GF-D8 (cell line): ENCODE results near the gene AP4B1.
A peak's percentile ranks its signal among the peaks of the same experiment; 100 is the strongest.

Experiments
- DNase-seq: peaks from one replicate; lab custom pipeline; 2025; lab: John Stamatoyannopoulos, UW

AP4B1 gene

DNA sequence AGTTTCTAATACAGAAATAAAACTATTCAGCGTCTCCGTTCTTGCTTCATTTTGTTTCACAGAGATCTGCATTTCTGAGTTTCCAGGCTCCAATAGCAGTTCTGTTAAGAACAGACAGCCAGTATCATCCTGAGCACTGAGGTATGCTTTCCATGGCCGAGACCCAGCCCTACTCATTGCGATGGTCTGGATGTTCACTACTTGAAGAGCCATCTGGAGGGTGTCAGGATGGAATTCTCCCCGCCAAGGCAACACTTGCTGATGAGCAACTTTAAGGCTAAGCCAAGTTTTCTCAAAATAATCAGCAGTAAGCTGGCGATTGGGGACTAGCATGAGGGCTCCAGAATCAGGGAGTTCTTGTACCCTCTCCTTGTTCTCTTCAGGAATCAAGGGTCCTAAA lies 9.5 kb downstream of the AP4B1 start:
- DNase-seq, result no peak

DNA sequence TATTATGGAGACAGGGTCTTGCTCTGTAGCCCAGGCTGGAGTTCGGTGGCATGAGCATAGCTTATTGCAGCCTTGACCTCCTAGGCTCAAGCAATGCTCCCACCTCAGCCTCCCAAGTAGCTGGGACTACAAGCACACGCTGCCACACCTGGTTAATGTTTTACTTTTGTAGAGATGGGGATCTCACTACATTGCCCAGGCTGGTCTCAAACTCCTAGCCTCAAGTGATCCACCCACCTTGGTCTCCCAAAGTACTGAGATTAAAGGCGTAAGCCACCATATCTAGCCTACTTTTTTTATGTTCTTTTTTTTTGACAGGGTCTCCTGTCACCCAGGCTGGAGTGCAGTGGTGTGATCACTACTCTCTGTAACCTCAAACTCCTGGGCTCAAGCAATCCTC lies 11.3 kb downstream of the AP4B1 start:
- DNase-seq, result no peak

DNA sequence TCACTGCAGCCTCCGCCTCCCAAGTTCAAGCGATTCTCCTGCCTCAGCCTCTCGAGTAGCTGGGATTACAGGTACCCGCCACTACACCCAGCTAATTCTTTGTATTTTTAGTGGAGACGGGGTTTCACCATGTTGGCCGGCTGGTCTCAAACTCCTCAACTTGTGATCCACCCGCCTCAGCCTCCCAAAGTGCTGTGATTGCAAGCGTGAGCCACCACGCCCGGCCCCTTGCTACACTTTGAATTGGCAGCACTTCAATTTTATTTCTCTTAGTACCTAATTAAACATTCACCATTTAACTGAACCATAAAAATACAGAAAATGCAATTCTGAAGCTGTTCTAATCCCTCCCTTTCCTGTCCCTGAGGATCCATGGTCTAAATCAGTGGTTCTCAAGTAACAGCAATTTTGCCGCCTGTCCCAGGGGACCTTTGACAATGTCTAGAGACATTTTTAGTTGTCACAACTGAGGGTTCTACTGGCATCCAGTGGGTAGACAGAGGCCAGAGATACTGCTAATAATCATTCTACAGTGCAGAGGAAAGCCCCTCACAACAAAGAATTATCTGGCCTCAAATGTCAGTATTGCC lies 12.9 kb downstream of the AP4B1 start:
- no peak for DNase-seq

DNA sequence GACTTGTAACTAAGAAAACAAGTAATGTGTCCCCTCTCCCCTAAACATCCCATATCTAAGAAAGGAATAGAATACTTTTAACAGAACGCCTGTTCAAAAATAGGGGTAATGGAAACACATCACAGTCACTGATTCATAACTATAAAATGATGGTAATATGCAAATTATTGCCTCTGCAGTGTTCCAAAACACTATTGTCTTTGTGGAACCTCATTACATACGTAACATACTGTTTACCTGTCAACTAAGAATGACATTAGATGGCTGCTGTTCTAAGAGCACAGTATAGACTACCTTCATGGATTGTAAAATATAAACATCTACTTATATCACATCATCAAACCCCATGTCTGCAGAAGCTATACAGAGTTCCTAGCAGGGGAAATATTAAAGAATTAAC lies 13.8 kb downstream of the AP4B1 start:
- no peak for DNase-seq

DNA sequence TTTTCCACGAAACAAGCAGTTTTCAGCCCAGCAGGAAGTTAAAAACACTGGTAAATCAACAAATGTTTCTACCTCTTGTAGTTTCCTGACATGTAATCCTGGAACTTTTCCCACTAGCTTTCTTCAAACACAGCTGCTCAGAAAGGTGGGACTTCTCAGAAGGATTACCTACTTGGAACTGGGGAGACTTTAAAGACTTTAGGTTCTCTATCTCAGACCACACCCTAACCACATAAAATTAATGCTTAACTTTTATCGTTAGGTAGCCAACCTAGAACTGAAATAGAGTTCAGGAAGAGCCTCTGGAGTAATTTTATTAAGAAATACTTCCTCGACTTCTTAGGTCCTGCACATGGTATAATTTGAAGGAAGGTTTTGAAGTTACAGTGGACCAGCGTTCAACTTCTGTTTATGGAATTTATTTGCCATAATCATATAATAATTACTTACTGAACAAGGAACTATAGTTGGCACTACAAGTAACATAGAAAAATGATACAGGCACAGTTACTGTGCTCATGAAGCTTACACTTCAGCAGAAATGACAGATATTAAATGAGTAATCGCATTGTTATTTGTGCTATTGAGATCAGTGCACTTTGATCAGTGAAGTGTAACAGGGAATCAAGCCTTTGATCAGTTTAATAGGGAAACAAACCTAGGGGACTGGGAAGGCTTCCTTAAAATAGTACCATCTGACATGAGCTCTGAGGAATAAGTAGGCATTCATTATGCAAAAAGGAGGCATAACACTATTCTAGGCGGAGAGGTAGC lies 17.0 kb downstream of the AP4B1 start, which contains the start of gene BCL2L15:
Gene BCL2L15 (minus strand): TSS at position 180 of the 774 bp plus-strand sequence. CDS start 206 bp downstream, outside the sequence.
- no peak for DNase-seq

DNA sequence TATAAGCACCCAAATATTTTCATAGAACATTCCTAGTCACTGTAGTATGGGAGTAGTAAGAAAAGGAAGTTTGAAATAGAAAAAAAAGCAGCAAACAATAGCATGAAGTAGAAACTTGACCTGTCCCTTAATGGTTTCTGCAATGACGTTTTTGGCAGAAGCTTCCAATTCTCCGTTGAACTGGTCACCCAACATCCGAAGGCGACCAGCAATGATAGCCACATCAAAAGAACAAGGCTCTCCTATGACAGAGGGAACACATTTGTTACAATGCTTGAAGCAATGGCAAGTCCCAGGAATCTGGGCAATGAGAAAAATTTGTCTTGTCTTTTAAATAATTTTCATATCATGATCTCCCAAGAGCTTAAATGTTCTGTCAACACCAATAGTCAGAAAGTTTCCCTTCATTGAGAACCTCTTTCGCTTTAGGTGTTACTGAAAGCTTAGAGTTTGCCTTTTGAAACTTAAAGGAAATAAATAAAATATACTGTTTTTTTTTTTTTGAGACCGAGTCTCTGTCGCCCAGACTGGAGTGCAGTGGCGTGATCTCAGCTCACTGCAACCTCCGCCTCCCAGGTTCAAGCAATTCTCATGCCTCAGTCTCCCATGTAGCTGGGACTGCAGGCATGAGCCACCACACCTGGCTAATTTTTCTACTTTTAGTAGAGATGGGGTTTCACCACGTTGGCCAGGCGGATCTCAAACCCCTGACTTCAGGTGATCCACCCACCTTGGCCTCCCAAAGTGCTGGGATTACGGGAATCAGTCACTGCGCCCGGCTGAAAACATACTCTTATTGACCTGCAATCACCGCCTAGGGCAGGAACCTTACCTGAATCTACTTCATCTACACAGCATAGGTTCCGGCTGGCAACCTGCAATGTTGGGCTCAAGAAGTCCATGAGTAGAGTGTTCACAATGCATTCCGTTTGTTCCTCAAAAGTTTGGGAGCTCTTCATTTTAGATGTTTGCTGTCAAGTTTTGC lies 17.9 kb downstream of the AP4B1 start:
- no peak for DNase-seq

DNA sequence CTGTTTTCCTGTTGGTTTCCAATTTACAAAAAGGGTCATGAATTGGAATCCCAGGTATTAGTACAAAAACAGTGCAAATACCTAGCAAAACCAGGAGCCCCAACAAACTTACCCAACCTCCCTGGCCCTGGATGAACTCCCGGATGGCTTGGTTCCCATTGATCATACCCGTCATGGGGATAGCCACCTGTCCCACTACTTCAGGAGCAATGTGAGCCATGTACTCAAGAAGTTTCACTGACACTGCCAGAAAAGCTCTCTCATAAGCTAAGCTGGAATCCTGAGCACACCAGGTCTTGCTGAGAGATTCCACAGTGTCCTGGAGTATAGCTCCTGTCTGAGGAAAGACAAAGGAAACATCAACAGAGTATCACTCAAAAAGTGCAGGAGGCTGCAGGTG lies 22.9 kb downstream of the AP4B1 start:
- no peak for DNase-seq

DNA sequence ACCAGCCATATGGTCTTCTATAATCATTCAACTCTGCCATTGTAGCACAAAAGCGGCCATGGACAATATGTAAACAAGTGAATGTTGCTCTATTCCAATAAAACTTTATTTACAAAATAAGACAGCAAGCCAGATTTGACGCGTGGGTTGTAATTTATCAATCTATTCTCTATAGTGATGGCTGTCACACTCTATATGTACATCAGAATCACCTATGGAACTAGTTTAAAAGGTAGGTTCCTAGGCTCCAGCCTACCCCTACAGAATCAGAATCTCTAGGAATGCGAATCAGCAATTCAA lies 24.9 kb downstream of the AP4B1 start:
- DNase-seq, result no peak

DNA sequence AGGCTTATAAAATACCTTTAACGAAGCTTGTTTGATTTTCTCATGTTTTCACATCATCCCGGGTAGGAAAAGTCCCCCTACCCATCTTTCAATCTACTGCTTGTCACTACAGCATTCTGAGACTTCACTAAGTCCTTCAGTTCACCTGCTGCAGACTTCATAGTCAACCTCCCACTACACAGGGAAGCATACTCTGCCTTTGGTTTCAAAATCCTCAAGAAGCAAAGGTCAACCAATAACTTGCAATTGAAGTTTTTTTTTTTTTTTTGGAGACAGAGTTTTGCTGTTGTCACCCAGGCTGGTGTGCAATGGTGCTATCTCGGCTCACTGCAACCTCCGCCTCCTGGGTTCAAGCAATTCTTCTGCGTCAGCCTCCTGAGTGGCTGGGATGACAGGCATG lies 28.4 kb downstream of the AP4B1 start:
- DNase-seq, result no peak

DNA sequence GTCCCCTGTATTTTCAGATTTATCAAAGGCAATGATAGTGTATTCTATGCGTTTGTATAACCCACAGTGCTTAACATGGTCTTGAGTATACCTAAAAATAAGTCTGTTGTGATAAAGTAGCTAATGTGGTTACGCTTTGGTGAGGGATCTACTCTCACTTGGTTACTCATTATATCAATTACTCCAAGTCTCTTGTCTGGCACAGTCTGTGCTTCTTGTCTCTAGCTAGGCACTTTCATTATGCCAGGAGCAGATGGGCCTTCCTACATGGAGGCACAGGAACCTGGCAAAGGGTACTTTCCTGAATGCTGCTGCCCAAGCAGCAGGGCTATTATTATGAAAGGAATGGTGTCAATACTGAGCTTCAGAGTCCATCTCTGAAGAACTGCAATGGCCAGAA lies 28.9 kb downstream of the AP4B1 start:
- no peak for DNase-seq

DNA sequence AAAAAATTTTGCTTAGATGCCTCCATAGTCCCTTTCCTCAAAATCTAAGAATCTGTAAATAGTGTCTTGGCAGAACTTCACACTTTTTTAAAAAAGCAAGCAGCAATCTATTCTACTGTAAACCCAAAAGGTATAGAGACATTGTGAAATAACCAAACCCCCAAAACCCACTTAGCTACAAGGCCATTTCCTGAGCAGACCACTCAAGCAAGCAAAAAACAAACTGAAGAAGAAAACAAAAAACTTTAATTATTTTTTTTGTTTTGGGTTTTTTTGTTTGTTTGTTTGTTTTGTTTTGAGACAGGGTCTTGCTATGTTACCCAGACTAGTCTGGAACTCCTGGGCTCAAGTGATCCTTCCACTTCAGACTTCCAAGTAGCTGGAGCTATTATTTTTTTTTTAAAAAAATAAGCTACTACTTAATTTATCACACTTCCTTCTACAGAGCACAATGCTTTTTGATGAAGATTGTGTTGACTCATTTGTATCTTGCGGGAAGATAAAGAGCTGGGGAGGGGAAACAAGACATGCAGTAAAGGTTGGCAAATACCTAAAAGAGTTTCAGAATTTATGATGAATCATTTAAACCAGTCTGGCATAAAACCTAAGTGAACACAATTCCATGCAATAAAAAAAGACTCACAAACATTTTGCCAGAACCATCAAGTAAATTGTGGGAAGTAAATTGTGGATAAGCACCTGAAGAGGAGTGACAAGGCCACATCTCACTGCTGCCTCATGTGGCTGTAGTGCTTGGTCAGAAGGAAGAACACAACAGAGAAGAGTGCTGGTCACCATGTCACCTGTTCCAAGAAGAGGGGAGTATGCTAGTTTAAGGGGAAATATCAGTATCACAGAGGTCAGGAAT lies 30.4 kb downstream of the AP4B1 start:
- DNase-seq, result peak; percentile 49

DNA sequence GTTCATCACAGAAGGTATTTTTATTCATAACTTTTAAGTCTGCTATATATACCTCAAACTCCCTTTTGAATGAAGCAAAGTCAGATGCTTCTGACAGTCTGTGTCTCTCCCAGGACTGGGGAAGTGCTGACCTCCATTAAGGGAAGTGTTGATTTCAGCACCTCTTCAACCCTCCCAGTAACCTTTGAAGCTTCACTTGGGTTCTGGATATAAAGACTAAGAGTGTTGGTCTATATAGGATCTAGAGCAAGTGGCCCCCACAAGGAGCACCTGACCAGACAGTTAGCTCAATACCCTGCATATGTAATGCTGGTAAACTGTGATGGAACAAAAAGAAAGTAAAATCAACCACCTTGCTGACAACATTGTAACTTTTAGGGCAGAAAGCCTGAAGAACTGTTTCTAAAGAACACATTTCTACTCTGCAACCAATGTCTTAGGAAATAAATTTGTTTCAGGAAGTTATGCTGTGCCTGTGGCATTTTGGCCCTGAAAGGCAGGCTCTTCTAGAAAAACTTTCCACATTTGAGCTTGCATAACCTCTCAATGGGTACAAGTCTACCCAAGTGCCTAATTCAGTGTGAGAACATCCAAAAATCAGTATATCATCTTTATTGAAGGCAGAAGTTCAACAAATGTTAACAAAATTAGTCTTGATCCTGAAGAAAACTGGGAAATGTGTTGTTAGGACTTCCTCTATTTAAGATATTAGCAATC lies 32.2 kb downstream of the AP4B1 start:
- peak; percentile 88 for DNase-seq

DNA sequence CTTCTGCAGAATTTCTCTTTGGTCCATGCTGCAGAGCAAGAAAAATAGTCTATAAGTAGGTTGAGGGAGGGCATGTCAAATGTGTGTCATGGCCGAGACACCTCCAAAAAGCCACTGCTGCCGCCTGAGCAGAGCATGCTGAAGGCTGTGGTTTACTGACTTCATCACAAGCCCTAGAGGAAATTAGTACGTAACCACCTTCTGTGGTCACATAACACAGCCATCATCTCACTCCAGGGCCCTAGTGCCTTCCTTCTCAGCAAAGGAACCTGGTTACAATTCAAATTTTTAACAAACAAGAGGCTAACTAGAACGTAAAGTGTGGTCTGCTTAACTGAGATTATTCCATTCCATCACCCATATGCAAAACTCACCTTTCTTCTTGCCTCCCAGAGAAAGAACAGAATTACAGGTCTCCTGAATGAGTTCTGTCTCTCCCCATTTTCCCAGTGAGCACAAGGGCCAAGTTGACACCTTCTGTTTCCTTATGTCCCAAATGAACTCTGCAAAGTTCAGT lies 32.9 kb downstream of the AP4B1 start, which contains the start of gene PTPN22:
Gene PTPN22 (minus strand): TSS at position 116 of the 517 bp plus-strand sequence.
- DNase-seq, result peak; percentile 93

DNA sequence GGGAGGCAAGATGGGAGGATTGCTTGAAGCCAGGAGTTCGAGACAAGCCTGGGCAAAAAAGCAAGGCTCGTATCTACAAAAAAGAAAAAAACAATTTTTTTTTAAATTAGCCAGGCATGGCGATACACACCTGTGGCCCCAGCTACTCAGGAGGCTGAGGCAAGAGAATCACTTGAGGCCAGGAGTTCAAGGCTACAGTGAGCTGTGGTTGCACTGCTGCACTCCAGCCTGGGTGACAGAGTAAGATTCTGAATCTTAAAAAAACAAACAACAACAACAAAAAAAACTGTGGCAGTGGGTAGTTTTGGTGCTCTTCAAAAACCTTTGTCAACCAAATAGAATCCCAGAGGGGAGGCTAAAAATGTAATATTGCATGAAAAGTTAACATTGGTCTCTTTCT lies 33.8 kb downstream of the AP4B1 start:
- DNase-seq, result no peak

DNA sequence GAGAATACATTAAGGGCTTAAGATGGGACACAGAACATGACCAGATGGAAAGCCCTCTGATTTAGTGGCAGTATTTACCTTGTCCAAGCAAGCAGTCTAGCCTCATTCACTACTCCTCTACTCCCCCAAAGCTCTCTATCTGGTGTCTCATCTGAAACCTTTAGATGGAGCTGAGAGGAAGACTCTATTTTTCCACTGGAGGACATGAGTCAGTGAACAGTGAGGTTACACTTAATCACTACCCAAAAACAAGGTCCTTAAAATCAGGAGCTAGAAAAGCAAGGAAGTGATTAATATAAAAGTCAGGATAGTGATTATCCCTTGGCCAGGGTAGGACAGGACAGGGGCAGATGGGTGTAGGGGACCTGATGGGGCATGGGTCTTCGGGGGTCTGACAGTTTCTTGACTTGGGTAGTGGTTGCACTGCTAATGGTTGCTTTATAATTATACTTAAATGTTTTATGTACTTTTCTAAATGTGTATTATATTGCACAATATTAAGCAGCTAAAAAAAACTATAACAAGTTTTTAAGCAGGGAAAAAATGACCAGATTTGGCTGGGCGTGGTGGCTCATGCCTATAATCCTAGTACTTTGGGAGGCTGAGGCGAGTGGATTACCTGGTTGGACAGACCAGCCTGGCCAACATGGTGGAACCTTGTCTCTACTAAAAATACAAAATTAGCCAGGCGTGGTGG lies 36.1 kb downstream of the AP4B1 start:
- DNase-seq, result no peak

DNA sequence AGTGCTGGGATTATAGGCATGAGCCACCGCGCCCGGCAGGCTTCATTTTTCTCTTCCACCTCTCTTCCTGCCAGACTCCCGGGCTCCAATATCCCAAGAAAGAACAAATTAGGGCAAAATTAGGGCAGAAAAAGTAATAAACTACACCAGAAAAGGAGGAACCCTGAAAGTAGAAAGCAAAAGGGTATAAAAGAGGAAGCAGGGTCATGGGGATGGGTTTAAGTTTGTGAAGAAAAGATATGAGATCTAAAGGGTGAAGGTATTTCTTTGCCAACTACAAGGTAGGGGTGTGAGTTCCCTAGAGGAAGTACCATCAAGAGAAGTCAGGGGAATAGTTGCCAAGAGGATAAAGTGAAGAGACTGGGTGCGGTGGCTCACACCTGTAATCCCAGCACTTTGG lies 43.0 kb downstream of the AP4B1 start:
- no peak for DNase-seq

DNA sequence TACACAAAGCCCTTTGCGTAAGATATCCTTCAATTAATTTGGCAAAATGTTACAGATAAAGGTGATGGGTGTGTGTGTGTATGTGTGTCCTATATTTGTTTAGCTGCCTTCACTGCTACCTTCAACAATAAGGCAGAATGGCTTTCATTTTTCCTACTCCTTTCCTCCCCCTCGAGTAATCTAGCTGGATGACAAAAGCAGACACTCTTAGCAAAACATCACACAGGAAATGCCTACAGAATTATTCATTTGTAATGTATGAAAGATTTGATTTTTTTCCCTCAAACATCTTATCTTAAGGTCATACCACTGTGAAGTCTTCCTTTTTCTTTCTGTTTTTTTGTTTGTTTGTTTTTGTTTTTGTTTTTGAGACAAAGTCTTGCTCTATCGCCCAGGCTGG lies 43.7 kb downstream of the AP4B1 start:
- DNase-seq, result no peak

DNA sequence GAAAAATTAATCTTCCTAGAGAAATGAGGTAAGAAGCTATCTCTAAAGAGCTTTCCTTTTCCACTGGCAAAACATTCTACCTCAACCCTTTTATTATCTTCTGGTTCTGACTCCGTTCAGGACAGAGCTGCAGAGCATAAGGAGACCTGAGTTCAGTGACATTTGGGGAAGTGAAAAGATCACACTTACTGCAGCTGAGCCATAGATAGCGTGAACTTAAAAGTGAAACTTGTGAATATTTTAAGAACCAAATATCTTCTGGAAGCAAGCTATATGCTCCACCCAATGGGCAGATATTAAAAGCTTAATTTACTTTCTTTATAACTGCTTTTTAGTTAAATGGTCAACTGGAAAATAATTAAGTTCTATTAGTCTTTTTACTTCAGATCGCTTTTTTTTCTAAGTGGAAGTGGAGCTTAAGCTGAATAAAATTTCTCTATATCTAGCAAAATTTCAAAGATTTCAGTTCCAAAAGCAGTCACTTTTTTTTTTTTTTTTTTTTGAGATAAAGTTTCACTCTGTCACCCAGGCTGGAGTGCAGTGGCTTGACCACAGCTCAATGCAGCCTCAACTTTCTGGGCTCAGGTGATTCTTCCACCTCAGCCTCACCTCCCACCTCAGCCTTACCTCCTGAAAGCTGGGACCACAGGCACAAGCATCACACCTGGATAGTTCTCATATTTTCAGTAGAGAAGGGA lies 45.0 kb downstream of the AP4B1 start:
- DNase-seq, result no peak

DNA sequence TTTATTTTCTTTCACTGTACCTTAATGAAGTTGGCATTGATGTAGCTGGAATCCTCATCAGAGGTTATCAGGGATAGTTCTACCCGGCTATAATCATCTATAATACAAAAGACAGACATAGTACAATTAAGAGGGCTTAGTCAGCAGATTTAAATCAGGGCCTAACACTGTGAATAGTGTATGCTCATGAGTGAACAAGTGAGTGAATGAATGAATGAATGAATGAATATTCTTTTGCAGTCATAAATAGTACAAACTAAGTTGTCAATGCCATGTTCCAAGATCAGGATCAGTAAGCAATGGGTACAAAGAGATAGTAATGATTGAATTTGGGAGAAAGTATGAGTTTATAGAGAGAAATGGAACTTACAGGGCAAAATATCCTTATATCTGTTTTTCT lies 45.6 kb downstream of the AP4B1 start:
- DNase-seq, result no peak

DNA sequence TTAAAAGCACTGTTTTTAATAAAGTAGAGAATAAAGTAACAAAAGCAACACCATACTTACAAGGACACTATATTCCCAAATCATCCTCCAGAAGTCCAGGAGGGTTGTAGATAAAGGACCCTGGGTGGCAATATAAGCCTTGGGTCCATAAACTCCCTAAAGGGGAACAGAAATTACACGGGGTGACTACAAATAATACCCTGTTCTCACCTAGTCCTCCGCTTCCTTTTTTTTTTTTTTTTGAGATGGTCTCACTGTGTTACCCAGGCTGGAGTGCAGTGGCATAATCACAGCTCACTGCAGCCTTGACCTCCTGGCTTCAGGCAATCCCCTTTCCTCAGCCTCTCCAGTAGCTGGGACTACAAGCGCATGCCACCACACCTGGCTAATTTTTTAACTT lies 46.2 kb downstream of the AP4B1 start:
- DNase-seq, result no peak
